Activated CD4-positive, alpha-beta T cell treated with anti-CD3 and anti-CD28 coated beads for 24 hours (primary cell): ENCODE results near the gene USP1.

Experiments
- DNase-seq, 2 donors: peaks; one replicate each; pipeline ENCODE4 v3.0.0-alpha.2; 2020; ENCODE audit warnings: low read depth in 2 of 2

The USP1 gene

DNA sequence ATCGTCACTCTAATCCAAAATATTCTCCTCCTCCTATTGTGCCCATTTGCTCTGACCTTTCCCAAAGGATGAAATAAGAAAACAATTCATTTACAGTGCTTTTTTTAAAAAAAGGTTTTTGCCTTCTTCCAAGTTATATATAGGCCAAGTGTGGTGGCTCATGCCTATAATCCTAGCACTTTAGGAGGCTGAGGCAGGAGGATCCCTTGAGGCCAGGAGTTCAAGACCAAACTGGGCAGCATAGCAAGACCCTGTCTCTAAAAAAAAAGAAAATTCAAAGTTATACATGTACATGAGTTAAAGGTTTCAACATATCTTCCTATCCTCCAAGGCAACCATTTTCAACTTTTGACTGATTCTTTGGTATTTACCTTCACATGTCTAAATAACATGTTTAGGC is 10.1 kb upstream of the USP1 start:
- DNase-seq = no peak

DNA sequence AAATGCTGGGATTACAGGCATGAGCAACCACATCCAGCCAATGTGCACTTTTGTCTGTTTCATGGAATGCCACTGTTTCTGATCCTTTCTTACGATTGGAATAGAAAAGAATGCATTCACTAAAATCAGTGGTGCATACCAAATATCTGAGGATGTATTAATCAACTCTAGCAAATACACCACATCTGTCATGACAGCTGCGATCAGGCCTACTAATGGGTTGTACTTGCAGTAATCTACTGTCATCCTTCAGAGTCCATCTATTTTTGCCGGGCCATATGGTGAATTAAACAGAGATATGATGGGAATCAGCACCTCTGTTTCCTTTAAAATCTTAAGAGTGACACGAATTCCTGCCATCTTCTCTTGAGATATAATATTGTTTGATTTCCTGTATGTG is 8.5 kb upstream of the USP1 start:
- no peak for DNase-seq

DNA sequence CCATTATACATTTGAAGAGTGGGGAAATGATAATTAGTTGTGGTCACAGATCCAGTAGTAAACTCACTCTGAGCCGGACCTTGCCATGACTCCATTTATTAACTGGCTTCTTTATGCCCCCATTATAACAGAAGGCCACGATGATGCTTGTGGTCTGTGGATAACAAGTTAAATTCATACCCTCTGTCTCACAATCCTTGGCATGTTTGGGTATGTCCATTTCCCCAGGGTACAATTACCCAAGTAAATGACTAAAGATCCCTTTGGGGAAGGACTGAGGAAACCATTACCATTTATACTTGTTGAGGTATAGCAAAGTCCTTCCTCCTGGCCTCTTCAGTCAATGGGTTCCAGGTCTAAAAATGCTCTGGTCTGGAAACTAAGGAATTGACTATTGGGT is 7.3 kb upstream of the USP1 start:
- no peak for DNase-seq

DNA sequence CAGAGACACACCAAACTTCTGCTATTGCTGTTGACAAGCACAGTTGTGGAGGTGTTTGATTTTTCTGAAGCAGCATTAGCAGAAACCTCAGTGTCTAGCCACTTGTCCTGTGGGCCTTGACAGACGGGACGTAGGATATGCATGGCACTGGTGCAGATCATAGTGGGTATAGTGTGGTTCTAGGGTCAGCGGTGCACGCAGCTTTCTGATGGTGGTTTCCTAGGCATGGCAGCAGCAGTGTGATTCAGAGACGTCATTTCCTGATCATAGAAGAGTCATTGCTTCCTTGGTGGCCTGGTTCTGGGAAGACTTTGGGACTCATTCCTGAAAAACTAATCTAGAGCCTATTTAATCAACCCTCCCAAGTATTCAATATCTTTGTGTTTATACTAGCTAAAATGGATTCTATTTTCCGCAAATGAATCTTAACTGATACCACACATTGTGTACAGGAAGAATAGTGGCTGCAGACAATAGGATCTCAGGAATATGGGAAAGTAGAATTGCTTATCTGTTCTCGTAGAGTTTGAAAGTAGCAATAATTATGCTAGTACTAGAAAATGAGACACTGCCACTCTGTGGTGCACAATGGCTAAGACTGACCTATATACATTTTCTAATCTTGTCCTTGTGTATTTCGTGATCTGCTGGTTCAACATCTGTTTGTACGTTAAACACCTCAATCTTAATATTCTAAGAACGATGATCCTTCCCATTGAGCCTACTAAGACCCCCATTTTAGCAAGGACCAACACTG is 2.8 kb upstream of the USP1 start:
- no peak for DNase-seq

DNA sequence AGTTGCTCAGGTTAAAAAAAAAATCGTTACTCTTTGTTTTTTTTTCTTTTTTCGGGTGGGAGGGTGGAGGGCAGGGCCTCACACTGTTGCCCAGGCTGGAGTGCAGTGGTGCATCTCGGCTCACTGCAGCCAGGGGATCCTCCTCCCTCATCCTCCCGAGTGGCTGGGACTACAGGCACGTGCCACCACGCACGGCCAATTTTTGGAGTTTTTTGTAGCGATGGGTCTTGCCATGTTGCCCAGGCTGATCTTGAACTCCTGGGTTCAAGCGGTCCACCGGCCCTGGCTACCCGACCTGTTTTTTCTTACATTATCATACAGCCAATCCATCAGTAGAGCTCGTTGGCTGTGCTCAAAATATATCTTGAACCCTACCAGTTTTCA is 2.2 kb upstream of the USP1 start:
- no peak for DNase-seq

DNA sequence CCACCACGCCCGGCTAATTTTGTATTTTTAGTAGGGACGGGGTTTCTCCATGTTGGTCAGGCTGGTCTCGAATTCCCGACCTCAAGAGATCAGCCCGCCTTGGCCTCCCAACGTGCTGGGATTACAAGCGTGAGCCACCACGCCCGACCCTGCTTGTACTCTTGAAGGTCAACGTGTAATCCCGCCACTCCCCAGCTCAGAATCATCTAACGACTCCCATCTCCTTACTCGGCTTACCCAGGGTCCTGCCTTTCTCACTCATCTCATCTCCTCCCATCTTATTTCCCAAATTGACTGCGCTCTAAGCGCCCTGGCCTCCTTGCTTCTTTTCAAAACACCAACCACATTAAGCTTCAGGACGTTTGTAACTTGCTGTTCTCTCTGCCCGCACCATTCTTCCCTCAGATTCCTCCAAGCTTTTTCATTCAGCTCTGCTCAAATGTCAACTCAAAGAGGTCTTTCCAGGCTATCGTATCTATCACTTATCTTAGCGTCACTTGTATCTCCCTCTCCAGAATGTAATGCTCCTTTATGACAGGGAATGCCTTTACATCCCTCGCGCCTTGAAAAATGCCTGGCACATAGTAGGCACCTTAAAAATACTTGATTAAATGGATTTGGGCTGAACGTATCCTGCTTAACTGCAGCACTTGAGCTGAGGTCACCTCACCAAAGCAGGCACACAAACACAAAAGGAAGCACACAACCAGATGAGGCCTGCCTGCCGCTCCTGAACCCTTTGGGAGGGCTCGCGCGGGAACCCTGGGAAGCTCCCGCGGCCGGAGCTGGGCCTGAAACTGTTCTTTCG is 1.4 kb upstream of the USP1 start:
- no peak for DNase-seq

DNA sequence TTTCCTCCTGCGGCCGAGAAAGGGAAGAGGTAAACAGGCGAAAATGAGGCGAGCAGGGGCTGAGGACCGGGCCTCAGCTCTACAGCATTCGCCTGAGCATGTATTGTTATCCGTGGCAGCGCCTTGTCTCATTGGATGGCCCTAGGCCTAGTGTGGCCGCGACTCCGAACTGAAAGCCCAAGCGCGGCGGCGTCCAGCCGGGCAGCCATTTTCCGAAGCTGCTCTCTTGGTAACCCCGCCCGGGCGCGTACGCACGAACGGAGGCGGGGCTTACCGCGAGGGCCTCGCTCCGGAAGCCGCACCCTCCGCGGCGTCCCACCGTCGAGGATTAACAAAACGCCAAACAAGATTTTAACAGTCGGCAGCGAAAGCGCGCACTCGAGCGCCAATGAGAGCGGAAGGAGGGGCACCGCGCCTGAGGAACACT is 797 bp upstream of the USP1 start:
- peak in 1 of 2 donors; percentile 86 for DNase-seq

DNA sequence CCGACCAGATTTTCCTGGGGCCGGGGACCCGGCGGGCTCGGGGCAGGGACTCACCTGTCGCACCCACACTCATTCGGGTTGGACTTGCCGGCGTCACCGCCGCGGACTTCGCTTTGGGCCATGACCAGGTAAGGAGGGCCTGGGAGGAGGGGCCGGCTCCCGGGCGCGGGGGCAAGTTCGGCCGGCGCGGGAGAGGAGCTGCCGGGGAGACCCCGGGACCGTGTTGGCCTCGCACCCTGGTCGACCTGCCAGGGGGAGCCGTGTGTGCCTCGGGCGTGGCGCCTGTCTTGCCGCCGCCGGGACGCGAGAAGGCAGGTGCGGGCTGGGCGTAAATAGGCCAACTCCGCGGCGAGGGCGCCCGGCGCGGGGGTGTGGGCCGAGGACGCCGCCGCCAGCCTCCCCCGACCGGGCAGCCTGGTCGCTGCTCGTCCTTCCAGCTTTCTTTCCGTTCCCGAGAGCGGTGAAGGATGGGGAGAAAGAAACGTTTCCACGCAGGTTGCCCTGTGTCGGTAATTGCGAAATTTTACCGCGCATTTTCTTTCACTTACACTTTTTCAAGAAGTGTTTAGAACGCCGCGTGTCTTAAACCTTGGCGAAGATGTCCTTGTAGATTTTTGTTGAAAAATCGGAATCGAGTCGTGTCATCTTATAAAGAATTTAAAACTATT is 558 bp downstream of the USP1 start:
- peak in 1 of 2 donors; percentile 15 for DNase-seq

DNA sequence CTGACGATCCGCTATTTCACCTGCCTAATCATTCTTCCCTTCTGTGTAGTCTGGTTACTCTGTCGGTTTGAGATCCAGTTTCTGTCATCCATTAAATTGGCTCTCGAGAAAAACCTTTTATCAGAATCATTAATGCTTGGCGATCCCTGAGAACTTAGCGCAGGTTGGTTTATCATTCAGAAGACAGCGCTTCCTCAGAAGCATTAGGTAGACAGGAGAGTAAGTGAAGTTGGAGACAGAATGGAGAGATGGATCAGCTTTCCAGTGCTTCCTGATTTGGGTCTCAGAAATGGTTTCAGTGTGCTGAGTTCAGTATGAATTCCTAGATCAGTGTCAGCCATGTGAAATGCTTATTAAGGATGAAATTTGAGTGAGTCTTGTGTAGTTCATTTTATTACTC is 1.3 kb downstream of the USP1 start:
- no peak for DNase-seq

DNA sequence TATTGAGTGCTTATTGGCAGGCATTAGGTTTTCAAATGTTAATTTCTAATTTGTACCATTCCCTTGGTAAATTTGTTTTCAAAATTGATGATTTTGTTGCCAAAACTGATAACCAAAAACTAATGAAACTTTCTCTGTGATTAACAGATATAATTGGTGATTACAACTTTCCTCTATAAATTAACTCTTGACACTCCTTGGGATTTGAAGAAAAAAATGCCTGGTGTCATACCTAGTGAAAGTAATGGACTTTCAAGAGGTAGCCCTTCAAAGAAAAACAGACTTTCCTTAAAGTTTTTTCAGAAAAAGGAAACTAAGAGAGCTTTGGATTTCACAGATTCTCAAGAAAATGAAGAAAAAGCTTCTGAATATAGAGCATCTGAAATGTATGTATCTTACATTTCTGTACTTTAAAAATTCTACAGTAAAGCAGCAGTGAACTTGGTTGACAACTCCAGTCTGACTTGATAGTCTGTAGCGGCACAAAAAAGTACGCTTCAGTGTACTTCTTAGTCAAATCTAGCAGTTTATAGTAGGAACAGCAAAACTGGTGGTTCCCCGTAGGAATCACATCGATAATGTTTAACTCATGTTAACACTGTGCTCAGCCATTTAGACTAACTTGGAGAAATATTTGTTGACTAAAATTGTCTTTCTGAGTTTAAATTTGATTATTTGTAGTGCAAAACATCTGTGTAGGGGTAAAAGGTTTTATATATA is 3.0 kb downstream of the USP1 start:
- DNase-seq = no peak

DNA sequence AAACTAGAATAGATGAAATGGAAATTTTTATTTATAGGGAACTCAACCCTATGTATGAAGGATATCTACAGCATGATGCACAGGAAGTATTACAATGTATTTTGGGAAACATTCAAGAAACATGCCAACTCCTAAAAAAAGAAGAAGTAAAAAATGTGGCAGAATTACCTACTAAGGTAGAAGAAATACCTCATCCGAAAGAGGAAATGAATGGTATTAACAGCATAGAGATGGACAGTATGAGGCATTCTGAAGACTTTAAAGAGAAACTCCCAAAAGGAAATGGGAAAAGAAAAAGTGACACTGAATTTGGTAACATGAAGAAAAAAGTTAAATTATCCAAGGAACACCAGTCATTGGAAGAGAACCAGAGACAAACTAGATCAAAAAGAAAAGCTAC is 7.9 kb downstream of the USP1 start:
- DNase-seq = no peak

DNA sequence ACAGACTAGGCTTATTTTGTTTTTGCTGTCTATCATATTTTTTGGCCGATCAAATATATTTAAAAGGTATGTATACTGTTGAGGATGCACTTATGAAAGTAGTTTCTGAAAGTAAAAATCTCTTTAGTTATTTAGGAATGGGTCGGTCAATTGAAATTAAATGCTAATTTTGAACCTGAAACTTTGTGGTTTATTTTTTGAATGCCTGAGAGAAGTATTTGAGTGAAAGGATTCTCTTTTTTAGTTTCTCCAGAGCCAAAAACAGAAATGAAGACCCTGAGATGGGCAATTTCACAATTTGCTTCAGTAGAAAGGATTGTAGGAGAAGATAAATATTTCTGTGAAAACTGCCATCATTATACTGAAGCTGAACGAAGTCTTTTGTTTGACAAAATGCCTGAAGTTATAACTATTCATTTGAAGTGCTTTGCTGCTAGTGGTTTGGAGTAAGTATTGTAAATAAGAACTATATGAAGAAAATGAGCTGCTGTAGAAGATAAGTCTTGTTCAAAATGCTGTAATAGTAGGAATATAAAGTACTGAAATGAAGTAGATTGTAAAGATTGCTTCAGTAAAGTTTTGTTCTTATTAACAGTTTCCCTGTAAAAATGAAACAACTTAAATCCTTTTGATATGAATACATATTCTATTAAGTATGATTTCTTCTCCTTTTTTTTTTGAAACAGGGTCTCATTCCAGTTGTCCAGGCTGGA is 11.5 kb downstream of the USP1 start:
- DNase-seq = no peak

DNA sequence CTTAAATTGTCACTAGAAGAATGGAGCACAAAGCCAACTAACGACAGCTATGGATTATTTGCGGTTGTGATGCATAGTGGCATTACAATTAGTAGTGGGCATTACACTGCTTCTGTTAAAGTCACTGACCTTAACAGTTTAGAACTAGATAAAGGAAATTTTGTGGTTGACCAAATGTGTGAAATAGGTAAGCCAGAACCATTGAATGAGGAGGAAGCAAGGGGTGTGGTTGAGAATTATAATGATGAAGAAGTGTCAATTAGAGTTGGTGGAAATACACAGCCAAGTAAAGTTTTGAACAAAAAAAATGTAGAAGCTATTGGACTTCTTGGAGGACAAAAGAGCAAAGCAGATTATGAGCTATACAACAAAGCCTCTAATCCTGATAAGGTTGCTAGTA is 13.5 kb downstream of the USP1 start:
- no peak for DNase-seq

DNA sequence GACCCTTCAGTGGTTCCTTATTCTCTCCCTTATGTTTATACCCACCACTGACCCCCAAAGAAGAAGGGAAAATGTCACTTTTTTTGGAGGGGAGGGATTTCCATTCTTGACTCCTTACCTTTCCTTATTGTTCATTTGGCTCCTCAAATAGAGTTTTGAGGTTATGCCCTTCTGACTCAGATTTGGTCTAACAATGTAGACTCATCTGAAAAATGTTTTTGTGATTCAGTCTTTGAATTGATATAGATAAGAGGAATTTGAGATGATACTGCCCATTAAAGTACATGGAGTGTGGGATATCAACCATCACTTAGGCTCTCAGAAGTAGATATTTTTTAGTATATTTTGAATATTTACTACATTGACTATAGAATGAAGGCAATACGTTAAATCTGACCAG is 16.1 kb downstream of the USP1 start:
- no peak for DNase-seq

DNA sequence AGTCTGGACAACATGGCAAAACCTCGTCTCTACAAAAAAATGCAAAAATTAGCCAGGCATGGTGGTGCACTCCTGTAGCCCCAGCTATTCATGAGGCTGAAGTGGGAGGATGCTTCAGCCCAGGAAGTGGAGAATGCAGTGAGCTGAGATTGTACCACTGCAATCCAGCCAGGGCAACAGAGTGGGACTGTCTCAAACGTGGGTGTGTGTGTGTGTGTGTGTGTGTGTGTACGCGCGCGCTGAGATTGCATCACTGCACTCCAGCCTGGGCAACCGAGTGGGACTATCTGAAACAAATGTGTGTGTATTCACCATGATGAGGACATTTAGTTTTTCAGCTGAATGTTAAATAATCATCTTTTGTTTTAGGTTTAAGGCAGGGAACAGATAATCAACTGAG is 21.1 kb downstream of the USP1 start:
- no peak for DNase-seq

DNA sequence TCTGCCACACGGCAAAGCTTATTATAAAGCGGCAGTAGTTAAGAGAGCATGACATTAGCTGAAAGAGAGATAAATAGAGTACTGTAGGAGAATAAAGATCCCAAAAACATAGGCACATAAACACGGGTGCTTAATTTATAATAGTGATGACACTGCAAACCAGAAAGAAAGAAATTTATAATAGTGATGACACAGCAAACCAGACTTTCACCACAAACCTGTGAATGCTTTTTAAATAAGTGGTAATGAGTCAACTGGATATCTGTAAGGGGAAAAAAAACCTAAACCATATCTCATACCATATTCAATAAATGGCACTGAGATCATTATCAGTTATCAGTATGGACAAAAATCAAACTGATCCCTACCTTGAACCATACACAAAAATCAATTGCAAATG is 25.5 kb downstream of the USP1 start:
- DNase-seq = no peak

DNA sequence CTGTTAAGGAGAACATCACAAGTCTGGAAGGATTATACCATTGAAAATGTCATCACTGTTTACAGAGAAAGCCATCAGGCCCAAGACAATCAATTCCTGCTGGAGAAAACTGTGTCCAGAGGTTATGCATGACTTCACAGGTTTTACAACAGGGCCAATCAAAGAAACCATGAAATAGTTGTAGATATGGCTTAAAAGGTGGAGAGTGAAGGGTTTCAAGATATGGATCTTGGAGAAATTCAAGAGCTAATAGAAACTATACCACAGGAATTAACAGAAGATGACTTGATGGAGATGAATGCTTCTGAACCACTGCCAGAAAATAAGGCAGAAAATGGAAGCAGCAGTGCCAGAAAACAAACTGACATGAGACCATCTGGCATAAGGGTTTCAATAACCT is 30.2 kb downstream of the USP1 start:
- no peak for DNase-seq

DNA sequence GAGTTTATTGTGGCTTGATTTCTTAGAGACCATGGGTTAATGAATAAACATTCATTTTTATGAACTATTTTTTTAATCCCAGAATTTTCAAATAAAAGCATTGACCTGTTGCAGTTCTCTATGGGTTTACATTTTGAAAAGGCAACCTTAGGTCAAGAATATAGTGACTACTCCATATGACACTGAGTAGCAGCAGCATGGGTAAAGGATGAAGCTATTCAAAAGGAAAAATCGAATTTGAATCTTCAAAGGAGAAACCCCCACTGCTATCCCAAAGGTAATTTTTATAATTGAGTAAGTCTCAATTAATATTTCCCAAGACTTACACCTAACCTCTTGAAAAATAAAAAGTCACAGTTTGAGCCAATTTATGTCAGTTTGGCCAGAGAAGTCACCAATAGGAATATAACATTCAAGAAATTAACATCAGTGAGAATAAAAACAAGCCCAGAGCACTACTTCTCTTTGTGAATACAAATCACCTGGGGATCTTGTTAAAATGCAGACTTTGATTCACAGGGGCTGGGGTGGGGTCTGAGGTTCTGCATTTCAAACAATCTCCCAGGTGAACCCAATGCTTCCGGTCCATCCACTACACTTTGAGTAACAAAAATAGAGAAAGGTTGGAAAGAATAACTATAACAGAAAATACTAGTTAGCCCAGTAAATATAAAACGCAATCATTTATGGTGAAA is 39.8 kb downstream of the USP1 start:
- DNase-seq = no peak

DNA sequence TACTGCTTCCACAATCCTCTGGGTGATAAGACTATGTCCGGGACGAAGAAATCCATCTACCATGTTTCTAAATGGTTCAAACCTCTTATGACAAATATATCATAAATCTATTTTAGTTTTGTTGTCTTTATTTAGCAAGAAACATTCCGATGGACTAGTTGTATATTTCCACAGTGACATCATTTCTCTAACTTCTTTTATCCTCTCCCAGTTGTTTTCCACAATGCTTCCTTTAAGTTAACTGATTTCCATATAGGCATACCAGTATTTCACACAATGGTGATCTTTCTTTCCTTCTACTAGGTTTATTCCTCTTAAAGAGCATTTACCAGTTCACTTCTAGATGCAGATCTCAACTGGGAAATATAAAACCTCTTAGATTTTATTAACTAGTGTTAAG is 44.8 kb downstream of the USP1 start:
- no peak for DNase-seq

DNA sequence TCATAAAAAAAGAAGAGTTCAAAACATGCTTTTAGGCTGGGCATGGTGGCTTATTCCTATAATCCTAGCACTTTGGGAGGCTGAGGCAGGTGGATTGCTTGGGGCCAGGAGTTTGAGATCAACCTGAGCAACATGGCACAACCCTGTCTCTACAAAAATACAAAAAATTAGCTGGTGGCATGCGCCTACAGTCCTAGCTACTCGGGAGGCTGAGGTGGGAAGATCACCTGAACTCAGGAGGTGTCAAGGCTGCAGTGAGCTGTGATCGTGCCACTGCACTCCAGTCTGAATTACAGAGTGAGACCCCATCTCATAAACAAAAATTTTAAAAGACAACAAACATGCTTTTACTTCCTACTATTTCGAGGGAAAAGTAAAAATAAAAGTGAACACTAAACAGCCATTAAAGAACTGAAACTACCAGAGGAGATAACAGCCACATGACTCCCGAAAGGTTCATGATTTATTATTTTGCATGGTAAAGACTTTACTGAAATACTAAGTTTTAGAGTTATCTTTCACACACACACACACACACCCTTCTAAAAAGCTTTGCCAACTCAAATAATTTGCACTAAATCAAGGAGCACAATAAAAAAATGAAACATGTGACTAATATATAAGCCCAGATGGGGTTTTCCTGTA is 48.1 kb downstream of the USP1 start:
- no peak for DNase-seq
